OCI-LY3 (cell line): ENCODE data around the gene SEC11A.

ENCODE experiments used
- H2AFZ ChIP-seq: fragments of 200-600, 300-600 bp; shearing (Covaris generic); 2 replicates; pipeline ENCODE4 v1.6.0; 2014; ENCODE audit warnings: antibody characterized with exemption, low read depth, low read length
- H3K27ac ChIP-seq: fragments of 200-600, 300-600 bp; sonication (generic); 2 replicates; pipeline ENCODE4 v1.5.1; 2014; ENCODE audit warnings: mild to moderate bottlenecking, low read length, moderate library complexity, mixed read lengths
- H3K27me3 ChIP-seq: fragments of 200-600, 300-600 bp; sonication (generic); 2 replicates; pipeline ENCODE4 v1.6.1; 2014; ENCODE audit warnings: low read depth, low read length, mixed read lengths
- H3K36me3 ChIP-seq: fragments of 200-600, 300-600 bp; sonication (generic); replicated peaks from 2 replicates; pipeline ENCODE3; 2014; ENCODE audit warnings: low read depth, low read length, mixed read lengths
- H3K4me1 ChIP-seq: fragments of 300-600, 200-600 bp; sonication (generic); 2 replicates; pipeline ENCODE4 v1.6.1; 2014; ENCODE audit warnings: low read length, mixed read lengths
- H3K4me2 ChIP-seq: fragments of 200-600, 300-600 bp; sonication (generic); 2 replicates; pipeline ENCODE4 v1.6.1; 2014; ENCODE audit warnings: low read length, mixed read lengths
- H3K4me3 ChIP-seq: fragments of 300-600, 200-600 bp; sonication (generic); 2 replicates; pipeline ENCODE4 v1.5.1; 2014; ENCODE audit warnings: antibody characterized with exemption, mild to moderate bottlenecking, low read length, moderate library complexity
- H3K79me2 ChIP-seq: fragments of 300-600, 200-600 bp; shearing (Covaris generic); 2 replicates; pipeline ENCODE4 v1.6.1; 2014; ENCODE audit warnings: mild to moderate bottlenecking, low read length, mixed read lengths
- H3K9ac ChIP-seq: fragments of 300-600, 200-600 bp; shearing (Covaris generic); 2 replicates; pipeline ENCODE4 v1.6.0; 2014; ENCODE audit warnings: mild to moderate bottlenecking, low read length, moderate library complexity
- H3K9me3 ChIP-seq: fragments of 200-600, 300-600 bp; shearing (Covaris generic); 2 replicates; pipeline ENCODE4 v1.6.1; 2014; ENCODE audit warnings: low read length, mixed read lengths; ENCODE audit not compliant: insufficient read depth
- H4K20me1 ChIP-seq: fragments of 200-600, 300-600 bp; sonication (generic); 2 replicates; pipeline ENCODE4 v1.6.1; 2016; ENCODE audit warnings: low read length, mixed read lengths; ENCODE audit not compliant: insufficient read depth
- CTCF ChIP-seq: fragments of 200-600, 300-600 bp; sonication (generic); IDR thresholded peaks from 2 replicates; pipeline ENCODE4 v1.5.1; 2014; ENCODE audit warnings: antibody characterized with exemption, low read length, low read depth
- EZH2phosphoT487 ChIP-seq: fragments of 200-600 bp; shearing (Covaris generic); IDR thresholded peaks from 2 replicates; pipeline ENCODE4 v1.6.1; 2018; ENCODE audit warnings: antibody characterized with exemption, mixed run types, low read depth

Gene SEC11A

DNA sequence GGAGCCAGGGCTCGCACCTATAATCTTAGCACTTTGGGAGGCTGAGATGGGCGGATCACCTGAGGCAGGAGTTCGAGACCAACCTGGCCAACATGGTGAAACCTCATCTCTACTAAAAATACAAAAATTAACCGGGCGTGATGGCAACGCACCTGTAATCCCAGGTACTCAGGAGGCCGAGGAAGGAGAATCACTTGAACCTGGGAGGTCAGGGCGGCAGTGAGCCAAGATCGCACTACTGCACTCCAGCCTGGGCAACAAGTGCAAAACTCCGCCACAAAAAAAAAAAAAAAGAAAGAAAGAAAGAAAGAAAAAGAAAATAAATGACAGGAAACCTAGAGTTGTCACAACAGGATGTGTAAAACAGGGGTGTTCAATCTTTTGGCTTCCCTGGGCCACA is 54.9 kb downstream of the SEC11A start:
- Histone ChIP-seq H3K9ac (no peak overlapping the region), H3K27ac (no peak overlapping the region), H4K20me1 (peaks cover 2% of the 10 kb centered on the region; the same call in 1 of the 2 replicates), H3K36me3 (peaks cover 10% of the 10 kb centered on the region), H2AFZ (no peak overlapping the region), H3K4me2 (no peak overlapping the region), H3K9me3 (no peaks in the 10 kb centered on the region), H3K27me3 (no peaks in the 10 kb centered on the region), H3K4me3 (no peak overlapping the region), H3K4me1 (peaks cover 15% of the 10 kb centered on the region), H3K79me2 (no peaks in the 10 kb centered on the region)
- TF ChIP-seq EZH2phosphoT487 (no peak), CTCF (no peak)

DNA sequence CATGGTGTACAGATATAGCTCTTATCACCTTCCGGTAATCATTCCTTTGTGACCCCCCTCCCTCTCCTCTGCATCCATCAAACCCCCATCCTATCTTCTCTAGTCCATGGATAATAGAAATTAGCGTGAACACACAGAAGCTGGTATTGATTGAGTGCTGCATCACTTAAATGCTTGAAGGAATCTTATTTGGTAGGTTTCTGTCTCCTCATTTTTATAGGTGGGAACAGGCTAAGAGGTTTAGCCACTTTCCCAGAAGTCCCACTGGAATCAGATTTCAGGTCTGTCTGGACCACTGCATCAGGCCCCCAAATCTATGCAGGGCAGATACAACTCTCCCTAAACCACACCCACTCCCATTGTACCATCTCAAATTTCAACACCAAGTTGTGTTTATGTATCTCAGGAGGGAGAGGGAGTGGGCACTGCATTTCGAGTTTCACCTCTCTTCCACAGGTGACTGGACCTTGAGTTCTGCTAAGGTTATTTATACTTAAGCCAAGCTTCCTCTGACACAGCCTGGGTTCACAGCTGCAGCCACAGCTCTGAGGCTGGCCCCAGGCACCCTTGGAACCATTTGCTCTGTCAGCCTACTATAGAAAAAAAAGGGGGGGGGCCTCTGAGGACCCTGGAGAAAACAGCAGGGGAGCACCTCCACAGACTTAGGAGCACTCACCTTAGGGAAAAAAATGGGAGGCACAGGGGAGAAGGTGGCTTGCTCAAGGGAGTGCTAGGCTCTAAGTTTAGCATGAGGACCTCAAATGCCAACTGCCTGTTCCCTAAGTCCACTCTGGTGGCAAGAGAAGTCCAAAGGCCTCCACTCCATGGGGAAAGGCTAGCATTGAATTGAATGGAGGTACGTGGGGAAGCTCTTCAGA is 55.8 kb downstream of the SEC11A start:
- no peak overlapping the region for H3K4me2 ChIP-seq
- peaks cover 3% of the 10 kb centered on the region for H3K36me3 ChIP-seq
- no peak overlapping the region for H3K4me3 ChIP-seq
- peaks cover 16% of the 10 kb centered on the region for H3K4me1 ChIP-seq
- H3K27me3 ChIP-seq = no peaks in the 10 kb centered on the region
- no peaks in the 10 kb centered on the region for H3K9me3 ChIP-seq
- H3K9ac ChIP-seq = no peak overlapping the region
- H4K20me1 ChIP-seq = no peaks in the 10 kb centered on the region
- TF ChIP-seq EZH2phosphoT487 (no peak), CTCF (no peak)
- H2AFZ ChIP-seq = no peak overlapping the region
- no peak overlapping the region for H3K27ac ChIP-seq
- no peaks in the 10 kb centered on the region for H3K79me2 ChIP-seq

GRCh38 chr15:84658788-84659411 is 57.0 kb downstream of the SEC11A start:
- Histone ChIP-seq H3K27ac (peak overlapping the region; percentile 45), H3K4me2 (peak overlapping the region; percentile 90), H2AFZ (peak overlapping the region; percentile 87), H4K20me1 (no peaks in the 10 kb centered on the region), H3K9ac (peak overlapping the region; percentile 75), H3K4me1 (peaks cover 20% of the 10 kb centered on the region), H3K9me3 (no peaks in the 10 kb centered on the region), H3K4me3 (peak overlapping the region; percentile 83), H3K27me3 (no peaks in the 10 kb centered on the region), H3K36me3 (no peaks in the 10 kb centered on the region), H3K79me2 (peaks cover 2% of the 10 kb centered on the region)
- no peak for TF ChIP-seq EZH2phosphoT487
- TF ChIP-seq CTCF = no peak

DNA sequence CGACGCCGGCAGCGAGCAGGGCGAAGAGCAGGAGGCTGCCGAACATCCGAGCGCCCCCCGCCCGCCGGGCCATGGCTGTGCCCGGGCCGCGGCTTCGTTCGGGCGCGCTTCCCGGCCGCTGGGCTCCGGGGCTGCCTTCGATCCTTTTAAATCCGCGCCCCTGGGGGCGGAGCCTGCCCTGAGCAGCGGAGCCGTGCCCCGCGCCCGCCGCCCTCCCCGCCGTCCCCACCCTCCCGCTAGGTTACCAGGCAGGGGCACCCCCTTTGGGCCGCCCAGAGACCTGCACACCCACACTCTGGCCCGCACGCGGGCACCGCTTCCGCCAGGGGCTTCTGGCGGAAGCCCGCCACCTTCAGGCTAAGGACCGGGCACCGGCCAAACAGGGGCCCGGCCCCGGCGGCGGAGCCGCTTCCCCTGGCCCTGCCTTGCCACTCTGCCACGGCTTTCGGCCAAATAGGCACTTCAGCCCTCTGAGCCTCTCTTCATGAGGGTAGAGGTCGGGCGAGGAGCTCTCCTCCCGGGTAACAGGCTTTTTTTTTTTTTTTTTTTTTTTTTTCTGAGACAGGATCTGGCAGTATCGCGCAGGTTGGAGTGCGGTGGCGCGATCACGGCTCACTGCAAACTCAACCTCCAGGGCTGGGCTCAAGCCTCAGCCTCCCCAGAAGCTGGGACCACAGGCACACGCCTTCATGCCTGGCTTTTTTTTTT is 57.7 kb downstream of the SEC11A start, which contains the start of gene NMB:
TSS of gene NMB (minus strand) at position 120 of the 708 bp plus-strand sequence. CDS start at position 73, 47 bp downstream.
- Histone ChIP-seq H2AFZ (peak within 1 kb of the TSS; percentile 87), H3K27ac (peak within 1 kb of the TSS; percentile 45), H3K27me3 (no peaks in the 10 kb centered on the region), H3K4me2 (peak within 1 kb of the TSS; percentile 90), H3K36me3 (no peaks in the 10 kb centered on the region), H3K4me3 (peak within 1 kb of the TSS; percentile 83), H3K9ac (peak within 1 kb of the TSS; percentile 75), H4K20me1 (no peaks in the 10 kb centered on the region), H3K4me1 (peaks cover 23% of the 10 kb centered on the region), H3K9me3 (no peaks in the 10 kb centered on the region), H3K79me2 (peaks cover 9% of the 10 kb centered on the region)
- TF ChIP-seq EZH2phosphoT487 (no peak), CTCF (peak; percentile 76)
